Measurements from ENCODE around the gene COMMD7. TPM values are rescaled to one million over a fixed set of nuclear protein-coding genes. Genes with fewer than 3 reads are reported as not detected.

The COMMD7 gene
- total RNA-seq, 1 donor = 49.3 TPM

- no peak for TF ChIP-seq CTCF (IDR thresholded peaks at IDR 0.05; ENCODE audit: insufficient read depth, low read length)
- DNase-seq (ENCODE audit: low read depth) = no peak
- H3K4me3 ChIP-seq (ENCODE audit: low read depth, low read length) = no peak overlapping the region
Measured at GRCh38 chr20:32672982-32673851, 70.0 kb downstream of the COMMD7 start.

- DNase-seq (ENCODE audit: low read depth) = no peak
- no peak overlapping the region for H3K4me3 ChIP-seq (ENCODE audit: low read depth, low read length)
- TF ChIP-seq CTCF (IDR thresholded peaks at IDR 0.05; ENCODE audit: insufficient read depth, low read length) = no peak
Measured at GRCh38 chr20:32672394-32672981, 70.8 kb downstream of the COMMD7 start.

GRCh38 chr20:32670773-32671455, 72.4 kb downstream of the COMMD7 start:
- no peak for TF ChIP-seq CTCF (IDR thresholded peaks at IDR 0.05; ENCODE audit: insufficient read depth, low read length)
- no peak for DNase-seq (ENCODE audit: low read depth)
- no peak overlapping the region for H3K4me3 ChIP-seq (ENCODE audit: low read depth, low read length)

- DNase-seq (ENCODE audit: low read depth) = no peak
- no peak overlapping the region for H3K4me3 ChIP-seq (ENCODE audit: low read depth, low read length)
- no peak for TF ChIP-seq CTCF (IDR thresholded peaks at IDR 0.05; ENCODE audit: insufficient read depth, low read length)
Measured at GRCh38 chr20:32667027-32667426, 76.2 kb downstream of the COMMD7 start.

GRCh38 chr20:32664678-32665159, 78.5 kb downstream of the COMMD7 start:
- no peak for DNase-seq (ENCODE audit: low read depth)
- H3K4me3 ChIP-seq (ENCODE audit: low read depth, low read length) = no peak overlapping the region
- TF ChIP-seq CTCF (IDR thresholded peaks at IDR 0.05; ENCODE audit: insufficient read depth, low read length) = no peak

GRCh38 chr20:32664012-32664677, 79.1 kb downstream of the COMMD7 start:
- no peak for TF ChIP-seq CTCF (IDR thresholded peaks at IDR 0.05; ENCODE audit: insufficient read depth, low read length)
- H3K4me3 ChIP-seq (ENCODE audit: low read depth, low read length) = no peak overlapping the region
- no peak for DNase-seq (ENCODE audit: low read depth)
